ENCODE measurements around the gene ARHGAP25.
A peak's percentile ranks its signal among the peaks of the same experiment; 100 is the strongest.

ARHGAP25 gene

DNA sequence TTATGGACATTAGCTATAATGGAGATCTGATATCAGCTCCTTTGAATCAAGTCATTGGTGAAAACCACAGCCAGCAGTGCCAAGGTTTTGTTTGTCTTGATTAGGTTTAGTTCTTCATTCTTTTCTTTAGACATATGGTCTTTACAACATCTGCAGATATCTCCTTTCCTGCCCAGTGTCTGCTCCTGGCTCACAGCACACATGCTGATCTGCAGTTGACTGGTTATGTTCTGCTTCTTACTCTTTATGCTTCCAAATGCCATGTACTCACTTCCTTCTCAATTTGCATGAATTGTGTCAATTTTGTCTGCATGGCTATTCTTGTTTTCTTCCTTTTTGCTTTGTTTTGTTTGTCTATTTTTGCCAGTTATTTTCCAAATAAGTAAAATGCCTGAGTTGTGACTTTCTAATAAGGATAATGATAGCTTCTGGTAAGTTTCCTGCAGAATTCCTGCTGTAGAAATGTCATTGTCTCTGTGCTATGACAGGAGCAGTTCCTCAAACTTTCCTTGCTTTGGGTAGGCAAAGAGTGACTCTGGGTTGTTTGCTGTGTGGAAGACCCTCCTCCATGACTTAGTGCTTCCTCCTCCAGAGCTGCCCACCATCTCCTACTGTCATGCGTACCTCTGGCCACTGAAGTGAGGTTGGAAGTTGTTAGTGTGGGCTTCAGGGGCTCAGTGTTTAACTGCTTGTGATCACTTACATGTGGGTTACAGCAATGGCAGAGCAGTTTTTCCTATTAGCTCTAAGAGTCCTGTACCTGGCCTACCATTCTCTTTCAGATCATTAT lies 8.2 kb downstream of the ARHGAP25 start:
- no peak for DNase-seq

DNA sequence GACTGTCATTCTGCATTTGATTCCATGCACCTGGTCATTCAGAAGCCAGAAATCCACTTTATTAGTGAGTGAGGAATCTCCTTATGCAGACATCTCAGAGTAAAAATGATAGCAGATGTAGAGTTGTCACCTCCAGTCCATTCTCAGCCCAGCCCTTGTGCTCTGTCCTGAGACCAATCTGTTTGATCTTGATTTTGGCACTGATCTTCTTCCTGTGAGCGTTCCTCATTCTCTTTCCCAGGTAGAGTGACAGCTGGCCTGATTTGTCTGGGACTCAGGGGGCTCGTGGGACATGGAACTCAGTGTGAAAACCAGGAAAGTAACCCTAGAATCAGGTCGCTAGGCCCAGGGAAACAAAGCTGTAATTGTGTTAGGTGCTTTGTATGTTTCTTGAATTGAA lies 8.9 kb downstream of the ARHGAP25 start:
- DNase-seq: no peak

DNA sequence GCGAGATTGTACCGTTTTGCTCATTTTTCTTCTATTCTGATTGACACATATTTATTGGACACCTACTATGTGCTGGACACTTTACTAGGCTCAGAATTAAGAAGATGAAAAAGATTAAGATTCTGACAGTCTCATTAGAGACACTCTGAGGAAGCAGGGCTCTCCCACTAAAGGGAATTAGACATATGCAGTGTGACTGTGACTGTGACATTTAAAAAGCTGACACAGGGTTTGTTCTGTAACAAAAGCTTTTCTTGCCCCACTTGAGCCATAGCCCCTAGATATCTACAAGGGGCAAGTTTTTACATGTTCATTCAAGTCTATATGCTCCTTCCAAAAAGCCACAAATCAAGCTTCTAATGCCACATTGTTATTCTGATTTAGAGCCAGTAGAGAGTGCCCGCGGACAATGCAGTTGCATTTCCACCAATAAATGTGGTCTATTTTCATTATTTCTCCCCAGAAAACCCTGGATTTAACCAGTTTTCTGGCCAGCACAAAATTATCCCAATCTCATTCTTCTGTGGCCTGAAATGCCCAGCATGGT lies 9.8 kb downstream of the ARHGAP25 start:
- DNase-seq: no peak

DNA sequence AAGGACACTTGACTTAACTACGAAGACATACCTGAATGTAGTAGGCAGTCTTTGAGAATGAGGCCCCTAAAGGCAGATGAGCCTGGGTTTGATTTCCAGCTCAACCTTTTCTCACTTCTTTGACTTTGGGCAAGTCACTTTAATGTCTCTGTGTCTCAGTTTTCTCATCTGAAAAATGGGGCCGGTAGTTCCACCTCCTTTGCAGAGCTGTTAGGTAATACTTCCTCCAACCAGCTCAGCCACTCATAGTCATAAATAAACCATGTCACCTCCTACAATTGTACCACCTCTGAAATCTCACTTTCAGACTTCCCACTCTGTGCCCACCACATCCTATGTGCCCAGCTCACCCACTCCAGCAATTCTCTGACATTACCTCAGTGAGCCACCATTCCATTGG lies 10.4 kb downstream of the ARHGAP25 start:
- no peak for DNase-seq

DNA sequence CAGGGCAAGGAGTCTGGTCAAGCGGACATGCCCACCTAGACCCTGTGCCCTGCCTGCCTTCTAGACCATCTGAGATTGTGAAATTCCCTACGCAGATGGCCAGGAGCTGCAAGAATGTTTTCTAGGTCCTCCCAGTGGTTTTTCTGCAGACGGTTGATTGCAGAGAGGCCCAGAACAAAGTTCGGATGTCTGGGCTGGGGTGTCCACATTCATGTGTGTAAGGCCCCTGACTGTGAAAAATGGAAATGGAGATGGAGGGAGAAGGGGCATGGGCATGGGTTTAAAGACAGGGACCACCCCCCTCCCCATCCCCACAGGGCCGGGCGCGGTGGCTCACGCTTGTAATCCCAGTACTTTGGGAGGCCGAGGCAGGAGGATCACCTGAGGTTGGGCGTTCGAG lies 11.8 kb downstream of the ARHGAP25 start:
- no peak for DNase-seq

DNA sequence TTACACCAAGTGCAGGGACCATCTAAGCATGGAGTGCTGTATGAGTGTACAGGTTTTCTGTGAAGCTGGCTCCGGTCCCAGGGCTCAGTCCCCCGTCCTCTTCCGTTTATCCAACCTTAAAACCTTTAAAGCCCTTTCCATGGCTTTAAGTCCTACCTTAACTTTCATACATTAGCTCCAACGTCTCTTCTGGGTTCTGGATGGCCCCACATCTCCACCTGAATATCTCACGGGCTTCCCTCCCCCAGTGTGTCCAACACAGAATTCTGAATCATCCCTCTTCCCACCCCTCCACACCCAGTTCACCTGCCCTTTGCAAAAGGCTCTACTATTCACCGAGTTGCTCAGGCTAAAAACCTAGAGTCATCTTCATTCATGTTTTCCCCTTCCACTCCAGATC lies 12.8 kb downstream of the ARHGAP25 start:
- no peak for DNase-seq

DNA sequence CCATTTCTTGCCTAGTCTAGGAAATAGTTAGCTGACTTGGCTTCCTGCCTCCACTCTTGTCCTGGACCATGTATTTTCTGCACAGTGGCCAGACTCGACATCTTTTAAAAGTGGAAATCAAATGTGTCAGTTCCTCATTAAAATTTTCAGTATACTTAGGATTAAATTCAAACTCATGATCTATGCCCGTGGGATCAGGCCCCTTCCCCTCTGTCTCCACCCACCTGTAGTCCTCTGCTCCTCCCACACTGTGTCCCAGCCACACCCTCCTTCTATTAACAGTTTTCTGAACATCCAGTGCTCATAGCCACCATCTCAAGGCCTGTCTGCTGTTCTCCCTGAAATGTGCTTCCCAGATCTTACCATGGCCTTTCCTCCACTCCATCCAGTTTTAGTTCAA lies 13.3 kb downstream of the ARHGAP25 start:
- DNase-seq: no peak

DNA sequence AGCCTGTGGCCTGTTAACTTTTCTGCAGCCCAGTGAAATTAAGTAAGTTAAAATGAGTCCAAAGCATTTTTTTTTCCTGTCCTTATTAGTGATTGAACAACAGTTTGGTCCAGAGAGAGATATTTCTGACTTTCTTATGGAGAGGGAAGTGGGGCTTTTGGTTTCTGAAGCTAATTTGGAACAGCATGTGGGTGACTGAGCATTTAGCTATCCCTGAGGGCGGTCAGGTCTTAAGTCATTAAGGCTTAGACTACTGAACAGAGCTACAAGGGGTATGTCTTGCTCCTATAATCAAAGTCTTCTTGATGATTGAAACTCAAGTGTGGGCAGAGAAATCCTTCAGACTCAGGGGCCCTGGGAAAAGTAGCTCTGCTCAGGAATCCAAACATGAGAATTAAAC lies 14.0 kb downstream of the ARHGAP25 start:
- DNase-seq: no peak

DNA sequence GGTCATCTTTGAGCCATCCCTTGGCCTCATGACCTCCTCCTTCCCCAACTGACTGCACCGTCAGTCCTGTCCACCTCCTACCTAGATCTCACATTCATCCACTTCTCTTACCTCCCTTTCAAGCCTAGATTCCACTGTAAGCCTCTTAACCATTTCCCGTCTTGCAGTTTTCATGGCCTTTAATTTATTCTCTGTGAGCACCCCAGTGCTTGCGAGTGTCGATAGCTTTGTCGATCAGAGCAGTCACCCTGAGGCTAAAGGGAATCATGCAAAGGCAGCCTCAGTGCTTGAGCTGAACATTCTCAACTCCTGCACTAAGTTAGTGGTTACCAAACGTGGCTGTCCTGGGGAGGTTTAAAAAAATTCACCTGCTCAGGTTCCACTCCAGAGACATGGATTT lies 14.7 kb downstream of the ARHGAP25 start:
- no peak for DNase-seq

DNA sequence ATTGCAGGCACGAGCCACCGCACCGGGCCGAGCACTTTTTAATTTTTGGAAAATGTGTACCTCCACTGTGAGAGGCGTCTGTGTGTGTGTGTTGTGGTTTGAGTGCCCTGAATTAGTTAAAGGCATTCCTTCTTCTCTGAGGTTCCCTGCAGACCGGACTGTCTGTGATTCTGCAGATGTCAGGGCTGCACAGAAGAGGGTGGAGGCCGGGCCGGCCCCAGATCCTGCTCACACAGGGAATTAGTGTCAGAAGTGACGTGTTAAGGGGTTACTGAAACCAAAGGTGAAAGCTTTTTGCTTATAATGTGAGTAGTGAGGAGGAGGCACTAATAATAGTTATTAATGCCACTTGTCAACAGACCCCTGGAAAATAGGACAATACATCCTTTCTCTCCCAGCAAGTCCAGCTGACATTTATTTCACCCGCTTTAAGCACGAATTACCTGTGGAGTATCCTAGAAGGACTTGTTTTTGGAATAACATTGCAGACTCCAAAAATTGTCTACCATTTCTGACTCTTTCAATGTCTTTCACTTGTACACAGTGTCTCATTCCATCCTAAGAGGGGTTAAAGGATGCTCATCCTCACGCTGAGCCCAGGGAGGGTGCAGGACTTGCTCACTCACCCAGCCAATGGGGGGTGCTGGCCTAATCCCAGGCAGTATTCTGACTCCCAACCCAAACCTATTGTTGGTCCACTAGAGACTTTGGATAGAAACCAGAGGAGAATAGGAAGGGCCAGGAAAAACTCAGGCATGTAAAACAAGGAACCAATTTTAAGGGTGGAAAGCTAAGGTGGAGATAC lies 16.2 kb downstream of the ARHGAP25 start:
- no peak for DNase-seq

DNA sequence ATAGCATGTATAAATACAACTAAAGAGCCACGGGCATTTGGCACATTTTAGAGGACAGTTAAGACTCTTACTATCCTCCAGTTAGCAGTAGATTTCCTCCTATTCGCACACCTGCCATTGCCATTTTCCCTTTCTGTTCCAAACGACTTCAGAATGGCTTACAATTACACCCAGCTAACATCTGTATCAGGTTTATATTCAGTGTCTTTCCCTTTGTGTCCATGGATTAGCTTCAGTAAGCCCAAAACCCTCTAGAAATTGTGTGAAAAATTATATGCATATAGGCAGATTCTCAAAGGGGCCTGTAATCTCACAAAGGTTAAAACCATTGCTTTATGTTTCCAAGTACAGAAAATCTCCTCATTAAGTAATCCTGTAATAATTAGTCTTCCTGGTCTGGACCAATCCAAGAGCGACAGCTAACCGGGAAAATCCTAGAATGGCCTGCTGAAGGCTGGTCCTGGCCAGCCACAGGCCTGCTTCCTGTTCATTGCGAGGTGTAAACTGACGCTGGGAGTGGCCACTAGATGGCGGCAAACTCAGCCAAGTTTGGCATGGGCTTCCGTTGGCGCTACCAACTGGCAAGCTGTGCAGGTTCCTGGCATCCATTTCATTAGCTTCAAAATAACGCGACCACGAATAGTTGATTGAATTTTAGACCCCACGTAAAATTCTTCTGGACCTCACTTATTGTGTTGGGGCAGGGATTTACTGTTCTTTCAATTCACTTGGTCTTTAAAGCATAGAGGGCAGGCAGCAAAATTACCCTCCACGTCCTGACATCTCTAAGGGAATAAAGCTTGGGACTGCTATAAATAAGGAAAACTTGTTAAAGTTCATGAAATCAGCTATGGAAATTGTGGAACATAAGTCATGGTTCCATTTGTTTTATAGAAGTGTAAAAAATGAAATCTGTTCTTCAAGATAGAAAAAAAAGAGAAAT lies 17.1 kb downstream of the ARHGAP25 start:
- peak in 50 of 51 donors; percentile 19 to 91 (median 72) for DNase-seq

DNA sequence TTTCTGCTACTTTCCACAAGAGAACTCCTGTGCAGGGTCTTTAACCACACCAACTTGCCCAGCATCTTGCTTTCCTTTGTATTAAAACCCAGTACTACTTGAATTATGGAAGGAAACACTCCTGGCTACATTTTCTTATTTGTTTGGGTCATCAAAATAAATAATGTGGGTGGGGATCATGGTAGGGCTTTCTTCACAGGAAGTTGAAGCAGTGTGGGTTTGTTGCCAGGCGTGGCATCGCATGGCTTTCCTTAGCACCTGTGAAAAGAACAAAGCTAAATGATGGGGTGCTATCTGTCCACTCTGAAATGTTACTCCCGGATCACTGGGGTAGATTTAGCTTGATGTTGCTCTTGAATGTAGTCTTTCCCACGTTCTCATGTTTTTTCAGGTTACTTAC lies 18.7 kb downstream of the ARHGAP25 start:
- DNase-seq: no peak

DNA sequence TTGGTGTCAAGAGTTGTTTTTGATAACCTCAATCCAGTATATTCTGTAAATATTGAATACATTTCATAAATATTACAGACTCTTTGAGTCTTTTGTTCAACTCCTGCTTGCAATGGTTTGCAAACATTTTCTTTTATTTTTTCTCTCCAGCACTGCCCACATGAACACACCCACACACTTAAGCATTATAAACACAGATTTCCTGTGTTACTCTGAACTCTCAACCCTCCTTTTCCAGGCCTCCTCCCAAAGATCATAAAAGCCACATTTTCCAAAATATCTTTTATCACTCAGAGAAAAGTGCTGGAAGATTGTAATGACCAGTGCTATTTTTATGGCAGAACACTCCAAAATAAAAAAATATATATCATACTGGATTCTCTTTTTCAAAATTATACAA lies 20.5 kb downstream of the ARHGAP25 start:
- no peak for DNase-seq

DNA sequence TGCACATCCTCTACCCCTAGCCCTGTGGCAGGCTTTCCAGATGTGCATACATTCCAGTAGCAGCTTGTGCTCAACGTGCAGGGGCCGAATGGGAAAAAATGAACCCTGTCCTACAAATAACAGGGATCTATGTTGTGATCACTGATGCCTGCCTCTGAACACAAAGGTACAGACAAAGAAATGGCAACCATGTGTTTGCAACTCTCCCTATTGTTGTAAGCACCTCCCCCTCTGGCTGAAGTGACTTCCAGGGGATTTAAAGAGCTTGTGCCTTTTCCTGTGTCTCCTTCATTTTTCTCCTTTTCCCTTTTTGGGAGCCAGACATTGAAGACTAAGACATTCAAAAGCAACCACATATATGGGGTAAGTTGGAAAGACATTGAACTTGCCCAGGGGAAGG lies 21.6 kb downstream of the ARHGAP25 start:
- DNase-seq: no peak

DNA sequence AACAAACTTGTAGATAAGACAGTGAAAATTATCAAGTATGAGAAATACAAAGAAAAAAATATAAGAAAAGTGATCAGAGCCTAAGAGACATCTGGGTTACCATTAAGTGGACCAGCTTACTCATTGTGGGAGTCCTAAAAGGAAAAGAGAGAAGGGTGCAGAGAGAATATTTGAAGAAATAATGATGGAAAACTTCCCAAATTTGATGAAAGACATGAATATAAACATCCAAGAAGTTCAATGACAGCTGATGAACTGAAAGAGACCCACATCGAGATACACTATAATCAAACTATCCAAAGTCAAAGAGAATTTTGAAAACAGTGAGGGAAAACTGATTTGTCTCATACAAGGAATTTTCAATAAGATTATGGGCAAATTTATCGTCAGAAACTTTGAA lies 22.5 kb downstream of the ARHGAP25 start:
- no peak for DNase-seq

DNA sequence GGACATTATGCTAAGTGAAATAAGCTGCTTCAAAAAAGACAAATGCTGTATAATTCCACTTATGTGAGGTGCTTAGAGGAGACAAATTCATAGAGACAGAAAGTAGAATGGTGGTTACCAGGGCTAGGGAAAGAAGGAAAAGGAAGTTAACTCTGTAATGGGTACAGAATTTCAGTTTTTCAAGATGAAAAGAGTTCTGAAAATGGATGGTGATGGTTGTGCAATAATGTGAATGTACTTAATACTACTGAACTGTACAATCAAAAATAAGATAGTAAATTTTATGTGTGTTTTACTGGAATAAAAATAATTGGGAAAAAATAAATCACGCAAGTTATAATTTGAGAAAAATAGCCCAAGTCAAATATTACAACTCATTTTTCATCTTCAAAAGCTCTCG lies 27.5 kb downstream of the ARHGAP25 start:
- no peak for DNase-seq

DNA sequence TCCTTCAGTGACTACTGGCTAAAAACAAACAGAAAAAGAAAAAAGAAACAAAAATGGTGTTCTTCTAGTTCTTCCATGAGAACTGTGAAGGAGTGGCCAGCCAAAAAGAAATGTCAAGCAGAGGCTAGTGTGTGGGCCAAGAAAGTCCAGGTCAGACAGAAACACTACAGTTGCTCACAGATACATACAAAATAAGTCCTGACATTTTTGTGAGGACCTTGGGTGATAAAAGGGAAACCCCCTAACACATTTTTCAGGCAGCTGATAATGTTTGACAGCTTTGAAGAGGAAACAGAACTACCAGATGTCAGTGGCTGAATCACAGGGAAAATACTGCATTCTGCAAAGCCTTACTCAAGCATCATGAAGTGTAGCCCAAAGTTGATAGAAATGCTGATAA lies 28.1 kb downstream of the ARHGAP25 start:
- DNase-seq: no peak

DNA sequence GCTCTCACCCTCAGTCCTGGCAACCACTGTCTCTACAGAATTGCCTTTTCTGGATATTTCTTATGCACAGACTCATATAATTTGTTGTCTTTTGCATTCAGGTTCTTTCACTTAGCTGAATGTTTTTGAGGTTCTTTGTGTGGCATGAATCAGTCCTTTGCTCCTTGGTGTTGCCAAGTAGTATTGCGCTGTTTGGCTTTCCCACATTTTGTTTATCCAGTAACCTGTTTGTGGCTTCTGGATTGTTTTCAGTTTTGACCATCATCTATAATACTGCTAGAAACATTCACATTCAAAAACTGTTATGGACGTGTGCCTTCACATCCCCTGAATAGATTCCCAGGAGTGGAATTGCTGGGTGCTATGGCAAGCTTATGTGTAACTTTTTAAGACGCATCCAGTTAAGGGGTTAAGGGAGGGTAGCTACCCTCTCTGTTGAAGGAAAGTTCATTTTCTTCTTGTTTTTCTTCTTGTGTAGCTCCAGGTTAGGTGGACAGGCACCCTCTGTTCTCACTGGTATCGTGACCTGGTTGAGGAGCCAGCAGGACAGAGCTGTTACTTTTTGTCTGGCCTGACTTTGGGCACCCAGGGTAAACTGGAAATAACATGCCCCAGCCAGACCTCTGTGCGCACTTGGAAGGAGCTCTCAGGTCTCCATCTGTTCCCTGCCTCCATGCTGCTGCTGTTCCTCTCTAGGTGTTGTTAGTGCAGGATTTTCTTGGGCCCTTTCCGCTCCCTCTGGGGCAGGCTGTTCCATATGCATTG lies 29.6 kb downstream of the ARHGAP25 start:
- peak in 2 of 51 donors; percentile 1 to 38 for DNase-seq

DNA sequence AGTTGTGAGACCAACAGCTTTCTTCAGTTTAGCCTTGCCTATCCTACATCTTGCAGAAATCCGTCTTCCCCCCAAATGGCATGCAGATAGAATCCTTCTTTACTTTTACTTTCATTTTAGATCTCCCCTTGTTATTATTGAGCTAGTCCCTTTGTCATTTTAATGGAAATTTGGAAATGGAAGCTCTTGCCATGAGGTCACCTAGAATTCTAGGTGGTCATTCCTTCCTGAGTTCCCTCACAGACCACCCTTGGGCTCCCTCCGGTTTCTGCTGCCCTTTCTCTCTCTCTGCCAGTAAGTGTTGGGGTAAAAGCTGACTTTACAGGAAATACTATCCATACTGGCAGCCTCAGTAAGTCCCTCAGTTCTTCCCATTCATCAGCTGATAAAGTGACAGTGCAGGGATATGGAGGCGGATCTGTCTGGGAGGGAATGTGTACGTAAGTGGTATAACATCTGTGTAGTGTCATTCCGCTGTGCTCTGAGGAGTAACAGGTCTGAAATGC lies 30.2 kb downstream of the ARHGAP25 start:
- DNase-seq: no peak

DNA sequence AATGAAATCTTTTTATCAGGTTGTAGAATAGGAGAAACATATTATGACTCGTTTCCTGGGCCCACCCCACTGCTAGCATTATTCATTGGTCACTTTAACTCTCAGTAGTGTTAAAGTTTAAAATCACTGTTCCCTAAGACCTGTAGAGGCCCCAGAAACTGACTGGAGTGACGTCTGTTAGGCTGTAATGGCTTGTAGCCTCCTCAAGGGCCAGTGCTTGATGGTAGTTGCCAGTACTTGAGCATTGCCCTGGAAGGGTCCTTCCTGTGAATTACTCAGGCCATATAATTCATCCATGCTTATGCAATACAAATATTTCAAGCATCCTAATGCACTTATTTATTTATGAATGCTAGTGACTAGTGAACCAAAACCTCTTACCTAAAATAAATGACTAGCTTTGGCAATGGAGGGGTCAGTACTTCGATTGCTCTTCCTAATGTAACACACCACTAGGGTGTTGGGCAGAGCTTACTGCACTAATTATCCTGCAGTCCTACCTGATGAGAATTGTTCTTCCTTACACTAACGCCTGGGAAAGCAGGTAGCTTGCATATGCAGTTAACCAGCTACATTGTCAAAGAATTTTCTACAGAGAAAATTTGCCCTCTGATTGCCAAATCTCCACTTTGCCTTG lies 31.2 kb downstream of the ARHGAP25 start:
- no peak for DNase-seq
